Activated CD4-positive, CD25-positive, alpha-beta regulatory T cell treated with anti-CD3 and anti-CD28 coated beads, Interleukin-2, amount 50 U/mL, for 72 hours (primary cell): ENCODE measurements around the gene DMD.
"Not testable (repeated sequence)": the region's sequence is repeated elsewhere in the genome, so short reads cannot be mapped to it uniquely, and the experiment has no call there.

Experiments
- DNase-seq: peaks from one replicate; pipeline ENCODE4 v3.0.0; 2021

Gene DMD

DNA sequence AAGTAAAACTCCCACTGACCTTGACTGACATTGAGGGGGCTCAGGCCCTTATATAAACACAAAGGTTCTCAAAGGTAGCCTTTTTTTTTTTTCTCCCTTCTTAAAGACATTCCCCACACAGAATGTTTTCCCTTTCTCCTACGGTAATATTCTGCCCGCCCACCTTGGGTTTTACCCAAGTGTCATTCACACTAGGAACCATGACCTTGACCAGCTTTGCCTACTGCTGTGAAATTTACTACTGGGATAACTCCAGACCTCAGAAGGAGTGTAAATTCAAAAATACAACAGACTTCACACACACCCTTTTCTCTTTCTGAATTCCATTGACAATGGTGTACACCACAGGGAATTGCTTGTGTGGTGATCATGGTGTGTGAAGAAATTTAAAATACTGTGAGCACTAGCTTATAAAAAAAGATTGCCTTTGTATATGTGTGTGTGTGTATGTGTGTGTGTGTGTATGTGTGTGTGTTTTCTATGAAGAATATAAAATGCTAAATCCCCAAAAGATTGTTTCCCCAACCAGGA is 1550.0 kb downstream of the DMD start:
- DNase-seq, result no peak

DNA sequence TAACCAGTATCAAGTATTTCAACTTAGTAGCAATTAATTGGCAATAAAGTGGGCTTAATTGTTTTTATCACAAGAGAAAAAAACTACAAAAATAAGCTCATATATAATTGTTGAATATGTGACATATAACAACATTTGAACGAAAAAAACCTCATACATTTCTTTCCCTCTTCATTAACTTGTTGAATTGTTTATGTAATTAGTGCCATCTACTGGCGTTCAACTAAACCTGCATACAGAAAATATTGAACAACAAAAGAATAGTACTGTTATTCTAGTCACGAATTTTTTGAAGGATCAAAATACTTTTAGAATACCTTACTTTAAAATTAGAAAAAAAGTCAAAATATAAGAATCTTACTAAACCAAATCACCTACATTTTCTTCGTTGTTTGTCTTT is 1553.0 kb downstream of the DMD start:
- DNase-seq, result no peak

DNA sequence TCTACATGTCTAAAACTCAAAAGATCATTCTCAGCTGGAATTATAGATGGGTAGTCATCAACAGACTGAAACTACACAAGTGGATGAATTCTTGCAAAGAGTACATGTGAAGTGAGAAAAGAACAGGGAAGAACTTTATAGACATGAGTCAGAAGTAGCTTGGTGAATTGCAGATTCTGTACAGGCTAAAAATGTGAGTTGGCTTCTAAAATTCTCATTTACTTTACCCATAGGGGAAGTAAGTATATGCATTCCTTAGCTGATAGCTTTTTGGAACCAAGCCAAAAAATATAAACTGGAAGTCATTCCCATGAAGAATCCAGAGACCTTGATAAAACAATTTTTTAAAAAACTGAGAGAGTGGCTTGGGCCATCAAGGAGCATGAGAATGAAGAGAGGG is 1555.3 kb downstream of the DMD start:
- no peak for DNase-seq

DNA sequence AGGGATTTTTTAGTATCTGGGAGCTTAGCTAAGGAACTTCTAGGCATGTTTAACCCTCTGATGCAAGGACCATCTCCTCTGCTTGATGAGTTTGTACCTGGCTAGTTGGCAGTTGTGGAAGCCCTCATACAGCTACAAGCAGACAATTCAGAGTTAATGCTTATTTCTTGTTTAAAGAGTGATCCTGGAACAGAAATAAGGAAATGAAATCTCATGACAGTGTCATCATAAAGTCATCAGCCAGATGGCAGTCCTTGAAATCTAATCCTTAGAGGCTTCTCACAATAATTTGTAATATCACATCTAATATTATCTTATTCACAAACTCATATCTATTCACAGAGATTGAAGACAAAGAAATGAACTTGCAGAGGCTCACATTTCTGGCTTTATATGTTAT is 1557.9 kb downstream of the DMD start:
- DNase-seq, result no peak

DNA sequence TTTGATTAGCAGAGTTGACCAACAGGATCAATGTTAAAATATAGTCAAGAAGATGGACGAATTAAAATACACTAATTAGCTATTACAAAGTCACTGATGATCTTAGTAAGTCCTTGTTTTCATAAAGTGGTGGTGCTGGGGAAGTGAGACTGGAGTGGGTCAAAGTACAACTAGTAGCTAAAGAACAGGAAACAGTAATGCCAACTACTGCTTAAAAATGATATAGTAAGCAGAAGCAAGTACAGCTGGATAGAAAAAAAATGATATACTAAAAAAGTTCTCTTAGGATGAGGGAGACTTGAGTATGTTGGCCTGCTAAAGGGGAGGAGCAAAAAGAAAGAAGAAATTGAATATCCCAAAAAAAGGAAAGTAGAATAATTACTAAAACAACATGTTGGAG is 1558.7 kb downstream of the DMD start:
- no peak for DNase-seq

DNA sequence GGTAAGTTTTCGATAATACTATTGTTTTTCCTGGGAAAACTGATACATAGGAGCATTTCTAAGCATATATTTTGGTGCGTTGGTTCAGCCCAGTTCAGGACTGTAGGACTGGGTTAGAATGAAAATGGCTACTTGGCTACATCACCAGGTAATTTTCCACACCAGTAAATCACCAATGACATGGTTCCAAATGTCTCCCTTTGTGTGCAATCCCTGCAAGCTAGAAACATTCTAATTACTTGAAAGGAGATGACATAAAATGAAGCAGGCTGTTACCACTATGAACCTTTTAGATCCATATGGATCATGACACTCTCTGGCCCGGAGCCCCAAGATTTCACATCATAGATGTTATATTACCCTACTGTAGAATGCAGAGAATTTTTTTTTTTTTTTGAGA is 1562.1 kb downstream of the DMD start:
- no peak for DNase-seq

DNA sequence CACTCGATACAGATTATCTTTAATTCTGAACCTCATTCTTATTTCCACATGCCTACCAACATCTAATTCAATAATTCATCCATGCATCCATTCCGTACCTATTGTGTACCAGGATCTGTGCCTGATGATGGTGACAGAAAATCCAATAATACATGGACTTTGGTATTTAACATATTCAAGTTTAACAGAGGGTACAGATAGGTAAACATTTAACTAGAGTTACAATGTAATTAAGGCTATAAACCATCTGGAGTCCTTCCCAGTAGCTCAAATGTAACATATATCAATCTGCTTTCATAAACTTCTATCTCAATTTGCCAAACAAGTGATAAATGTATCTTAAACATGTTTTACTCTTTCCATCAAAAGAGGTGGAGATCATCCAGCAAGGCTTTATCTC is 1578.0 kb downstream of the DMD start:
- DNase-seq, result no peak

DNA sequence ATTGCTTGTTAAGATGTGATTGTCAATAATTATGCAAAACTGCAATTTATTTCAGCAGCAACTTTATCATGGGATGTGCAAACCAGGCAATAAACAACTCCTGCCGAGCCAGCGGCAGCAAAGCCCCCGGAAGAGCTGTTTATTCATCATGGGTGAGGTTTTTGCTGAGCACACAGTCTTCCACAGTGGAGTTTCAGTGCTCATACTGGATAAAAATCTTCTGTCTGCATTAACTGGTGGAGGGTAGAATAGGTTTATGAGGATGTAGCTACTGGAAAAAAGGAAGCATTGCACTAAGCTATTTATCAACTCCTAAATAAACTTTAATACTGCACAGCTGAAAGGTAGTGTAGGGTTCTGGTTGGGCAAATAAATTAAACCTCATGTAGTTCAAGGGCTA is 1582.2 kb downstream of the DMD start:
- DNase-seq, result no peak

DNA sequence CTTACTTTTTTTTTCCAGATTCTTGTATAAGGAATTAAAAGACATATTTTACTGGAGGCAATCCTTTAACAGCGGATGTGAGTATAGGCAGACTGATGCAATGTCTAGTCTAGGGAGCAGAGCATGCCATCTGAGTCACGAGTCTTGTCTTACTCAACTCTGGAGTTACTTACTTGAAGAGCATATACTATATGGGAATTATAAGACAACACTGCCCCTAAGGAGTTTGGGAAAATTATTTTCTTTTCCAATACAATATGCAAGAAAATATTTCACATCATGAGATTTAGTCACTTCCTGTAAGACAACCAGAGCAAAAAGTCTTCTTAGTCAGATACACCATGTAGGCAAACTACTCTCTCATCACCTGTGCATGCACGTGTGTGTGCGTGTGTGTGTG is 1602.2 kb downstream of the DMD start:
- no peak for DNase-seq

DNA sequence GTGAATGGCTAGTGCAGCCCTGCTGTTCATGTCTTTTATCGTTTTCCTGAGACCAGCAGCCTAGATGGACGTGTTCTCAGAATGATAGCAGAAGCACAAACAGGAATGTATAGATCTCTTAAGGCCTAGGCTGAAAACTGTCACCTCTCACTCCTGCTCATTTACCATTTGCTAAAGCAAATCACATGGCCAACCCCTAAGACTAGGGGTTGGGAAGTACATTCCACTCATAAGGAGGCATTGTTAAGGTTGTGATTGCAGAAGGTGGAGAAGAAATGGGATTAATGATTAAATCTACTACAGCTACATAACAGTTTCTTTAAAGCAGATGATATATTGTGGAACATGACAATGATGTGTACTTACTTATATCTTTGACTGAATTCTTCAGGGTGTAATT is 1602.7 kb downstream of the DMD start:
- no peak for DNase-seq

DNA sequence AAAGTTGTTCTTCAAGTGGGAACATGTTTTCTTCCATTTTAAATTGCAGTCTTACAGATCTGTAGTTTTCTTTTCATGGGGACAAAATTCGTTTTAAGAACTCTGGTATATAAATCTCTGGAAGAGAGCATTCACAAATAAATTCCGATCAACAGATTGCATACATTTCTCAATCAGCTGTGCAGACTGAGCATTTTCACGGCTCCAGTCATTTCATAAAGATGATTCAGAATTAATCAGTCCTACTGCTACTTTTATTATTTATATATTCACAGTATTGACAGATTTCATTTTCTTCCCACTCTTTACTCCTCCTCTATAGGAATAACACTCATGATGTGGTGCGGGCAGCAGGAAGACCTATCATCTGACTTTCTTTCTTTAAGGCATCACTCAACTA is 1604.6 kb downstream of the DMD start:
- DNase-seq, result no peak

DNA sequence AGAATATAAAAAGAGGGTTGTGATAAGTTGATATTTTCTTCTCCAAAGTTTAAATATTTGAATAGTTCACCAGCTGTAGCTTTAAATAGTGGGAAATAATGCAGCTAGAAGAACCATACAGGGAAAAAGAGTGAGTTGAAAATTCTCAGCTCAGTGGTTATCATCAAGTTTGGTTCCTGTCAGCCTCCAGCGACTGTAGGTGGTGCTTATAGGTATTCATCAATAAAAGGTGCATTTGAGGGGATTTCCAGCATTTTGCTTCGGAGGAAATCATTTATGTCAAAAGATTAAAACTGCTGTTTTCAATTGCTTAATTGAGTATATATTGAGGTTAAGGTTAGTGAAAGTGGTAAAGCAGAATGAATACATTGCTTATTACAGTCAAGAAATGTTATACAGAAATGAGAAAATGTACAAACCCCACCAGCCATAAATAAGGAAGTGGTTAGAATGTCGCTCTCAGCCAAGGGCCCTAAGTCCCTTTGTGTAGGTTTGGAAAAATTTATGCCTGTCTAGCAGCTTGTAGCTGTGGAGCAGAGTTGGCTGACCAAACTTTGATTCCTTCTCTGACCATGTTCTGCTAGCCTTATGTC is 1606.6 kb downstream of the DMD start:
- no peak for DNase-seq

DNA sequence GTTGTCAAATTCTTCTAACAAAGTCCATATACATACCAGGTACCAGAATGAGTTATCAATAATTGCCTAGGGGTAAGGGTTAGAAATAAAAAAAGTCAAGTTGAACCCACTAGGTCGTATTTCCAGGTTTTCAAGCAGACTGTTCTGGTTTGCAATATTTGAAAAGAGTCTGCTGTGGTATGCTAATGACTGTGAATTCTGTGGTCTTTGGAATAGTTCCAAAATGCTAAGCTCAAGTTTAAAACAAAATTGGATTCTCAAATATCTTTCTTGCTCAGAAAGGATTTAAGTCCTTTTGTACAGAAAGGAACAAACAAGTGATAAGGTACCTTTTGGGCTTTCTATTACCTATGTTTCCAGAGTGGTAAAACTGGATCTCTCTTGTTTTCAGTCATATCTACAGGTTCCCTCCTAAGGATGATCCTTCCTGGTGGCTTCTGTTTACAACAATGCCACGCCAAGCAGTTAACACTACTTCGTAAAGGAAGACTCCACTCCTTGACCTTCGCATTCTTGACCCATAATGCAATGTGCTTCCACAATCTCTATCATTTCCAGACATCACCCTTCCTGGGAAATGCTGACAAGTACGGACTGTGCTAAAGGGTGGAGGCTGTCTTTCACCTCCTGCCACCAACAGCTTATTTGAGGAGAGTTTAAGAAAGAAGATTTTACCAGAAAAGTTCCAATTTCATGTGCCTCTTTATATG is 1607.8 kb downstream of the DMD start:
- no peak for DNase-seq

DNA sequence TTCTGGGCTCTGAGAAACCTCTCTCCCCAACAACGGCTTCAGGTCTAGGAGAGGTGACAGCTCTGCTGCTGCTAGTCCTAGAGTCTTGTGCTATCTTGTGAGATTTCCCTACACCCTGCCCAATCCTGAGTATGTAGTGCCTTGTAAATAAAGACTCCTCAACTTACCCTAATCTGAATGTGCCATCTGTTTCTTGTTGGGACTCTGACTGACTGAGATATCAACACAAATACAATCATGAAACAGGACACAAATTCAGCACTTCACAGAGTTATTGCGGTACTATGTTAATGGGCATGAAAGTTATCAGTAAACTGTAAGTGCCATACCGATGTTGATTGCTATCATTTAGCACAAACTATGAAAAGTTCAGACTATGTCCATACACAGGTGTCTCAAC is 1610.5 kb downstream of the DMD start:
- no peak for DNase-seq

DNA sequence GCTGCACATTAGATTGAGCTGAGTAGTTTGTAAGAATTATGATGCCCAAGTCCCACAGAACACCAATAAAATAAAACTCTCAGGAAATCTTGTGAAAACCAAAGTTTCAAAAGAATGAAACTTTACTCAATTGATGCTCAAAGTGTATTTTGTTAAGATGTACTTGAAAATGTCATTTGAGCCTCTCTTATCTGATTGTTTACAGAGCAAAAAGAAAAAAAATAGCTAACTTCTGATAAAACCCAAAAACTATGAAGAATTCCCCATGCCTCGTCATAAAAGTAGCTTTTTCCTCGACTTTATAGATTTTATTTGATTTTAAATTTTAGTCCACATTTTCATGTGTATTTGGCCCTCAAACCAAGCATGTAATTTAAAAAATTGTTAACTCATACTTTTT is 1618.0 kb downstream of the DMD start:
- DNase-seq, result no peak

DNA sequence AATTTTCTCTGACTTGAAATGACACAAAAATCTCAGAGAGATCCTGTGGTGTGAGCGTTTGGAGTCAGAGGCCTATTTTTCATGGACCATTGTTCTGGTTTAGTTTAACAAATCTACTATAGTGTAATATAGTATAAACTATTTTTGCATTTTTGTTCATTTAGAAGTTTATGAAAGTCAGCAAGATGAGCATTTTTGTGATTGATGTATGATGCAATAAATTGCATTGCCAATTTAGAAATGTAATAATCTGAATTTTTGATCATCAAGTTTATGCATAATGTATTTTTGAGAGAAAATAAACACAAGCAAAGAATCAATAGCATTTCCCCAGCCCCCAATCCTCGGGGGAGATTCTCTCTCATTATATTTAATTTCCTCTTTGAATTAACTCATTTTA is 1620.0 kb downstream of the DMD start:
- no peak for DNase-seq

DNA sequence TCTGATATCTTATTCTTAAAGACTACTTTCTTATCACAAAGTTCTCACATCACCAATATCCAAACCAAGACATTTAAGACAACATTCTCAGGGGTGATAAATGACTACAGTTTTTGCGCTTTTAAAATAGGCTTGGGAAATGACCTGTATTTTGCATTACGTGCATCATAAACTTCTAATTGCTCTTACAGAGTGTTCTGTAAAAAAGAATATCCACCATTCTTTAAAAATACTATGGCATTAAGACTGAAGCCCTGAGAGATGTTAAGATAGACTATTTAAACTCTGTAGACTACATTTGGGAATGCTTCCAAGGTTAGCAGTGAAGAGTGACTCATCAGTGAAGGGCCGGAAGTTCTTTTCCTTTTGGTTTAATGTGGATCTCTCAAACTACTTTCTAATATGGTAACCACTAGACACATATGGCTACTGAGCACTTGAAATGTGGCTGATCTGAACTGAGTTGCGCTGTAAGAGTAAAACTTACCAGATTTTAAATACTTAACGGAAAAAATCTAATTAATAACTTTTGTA is 1620.7 kb downstream of the DMD start:
- no peak for DNase-seq

DNA sequence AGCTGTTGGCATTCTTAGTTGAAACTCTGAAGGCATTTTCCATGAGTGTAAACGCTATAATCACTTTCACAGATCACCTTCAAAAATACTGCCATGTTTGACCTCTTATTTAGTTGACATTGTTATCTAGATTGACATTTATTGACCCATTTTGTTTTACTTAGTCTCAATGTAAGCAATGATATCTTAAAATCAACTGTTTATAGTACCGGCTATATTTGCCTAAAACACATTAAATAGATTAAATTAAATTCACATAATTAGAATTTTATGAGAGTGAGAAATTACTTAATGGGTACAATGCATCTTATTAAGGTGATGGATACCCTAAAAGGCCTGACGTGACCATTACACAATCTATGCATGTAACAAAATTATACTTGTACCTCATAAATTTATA is 1621.8 kb downstream of the DMD start:
- no peak for DNase-seq

DNA sequence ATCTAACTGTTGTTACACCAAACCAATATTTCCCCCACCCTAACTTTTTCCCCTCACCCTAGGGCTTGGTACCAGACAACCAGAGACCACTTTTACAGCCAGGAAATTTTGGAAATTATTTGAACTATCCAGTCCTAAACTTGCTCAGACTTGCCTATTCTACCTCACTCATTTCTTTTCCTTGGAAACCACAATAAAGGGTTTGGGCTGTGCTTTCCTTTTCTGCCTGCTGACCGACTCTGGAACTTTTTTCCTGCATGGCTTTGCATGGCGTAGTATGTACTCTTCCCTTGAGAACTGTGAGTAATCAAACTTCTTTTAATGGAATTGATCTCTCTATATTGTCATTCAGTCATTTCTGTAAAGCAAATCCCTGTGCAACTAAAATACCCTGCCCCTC is 1623.0 kb downstream of the DMD start:
- no peak for DNase-seq

DNA sequence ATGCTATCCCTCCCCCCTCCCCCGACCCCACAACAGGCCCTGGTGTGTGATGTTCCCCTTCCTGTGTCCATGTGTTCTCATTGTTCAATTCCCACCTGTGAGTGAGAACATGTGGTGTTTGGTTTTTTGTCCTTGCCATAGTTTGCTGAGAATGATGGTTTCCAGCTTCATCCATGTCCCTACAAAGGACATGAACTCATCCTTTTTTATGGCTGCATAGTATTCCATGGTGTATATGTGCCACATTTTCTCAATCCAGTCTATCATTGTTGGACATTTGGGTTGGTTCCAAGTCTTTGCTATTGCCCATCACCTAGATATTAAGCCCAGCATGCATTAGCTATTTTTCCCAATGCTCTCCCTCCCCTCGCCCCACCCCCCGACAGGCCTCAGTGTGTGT is 1627.5 kb downstream of the DMD start:
- DNase-seq, result not testable (repeated sequence)

DNA sequence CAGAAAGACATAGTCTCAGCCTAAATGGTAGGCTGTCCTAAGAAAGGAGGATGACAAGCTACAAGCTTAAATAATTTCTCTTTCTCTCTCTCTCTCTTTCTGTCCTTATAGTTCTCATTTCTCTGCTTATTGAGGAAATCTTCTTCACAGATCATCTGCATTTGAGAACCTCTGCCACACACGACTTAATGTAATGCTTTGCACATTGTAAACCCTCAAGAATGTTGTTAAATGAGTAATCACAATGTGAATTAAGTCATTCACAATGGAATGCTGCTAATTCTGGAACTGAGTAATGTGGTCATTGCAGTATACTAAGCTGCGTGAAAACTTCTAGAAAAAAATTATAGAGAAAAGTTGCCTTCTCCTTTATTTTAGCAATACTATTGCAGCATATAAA is 1630.6 kb downstream of the DMD start:
- no peak for DNase-seq

DNA sequence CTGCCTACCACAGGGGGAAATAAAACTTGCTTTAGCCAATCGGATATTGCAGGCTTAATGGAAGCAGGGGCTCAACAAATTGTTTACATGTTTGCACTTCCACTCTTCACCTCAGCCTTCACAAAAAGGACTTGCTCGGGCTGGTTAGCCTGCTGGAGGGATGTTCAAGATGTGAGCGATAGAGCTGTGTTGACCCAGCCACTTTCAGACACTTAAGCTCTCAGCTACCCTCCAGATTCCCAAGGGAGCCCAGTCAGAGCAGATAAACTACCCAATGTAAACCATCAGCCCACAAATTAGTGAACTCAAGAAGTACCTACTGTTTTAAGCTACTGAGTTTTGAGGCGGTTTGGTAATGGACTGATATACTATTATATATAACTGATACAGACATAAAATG is 1631.1 kb downstream of the DMD start:
- no peak for DNase-seq

DNA sequence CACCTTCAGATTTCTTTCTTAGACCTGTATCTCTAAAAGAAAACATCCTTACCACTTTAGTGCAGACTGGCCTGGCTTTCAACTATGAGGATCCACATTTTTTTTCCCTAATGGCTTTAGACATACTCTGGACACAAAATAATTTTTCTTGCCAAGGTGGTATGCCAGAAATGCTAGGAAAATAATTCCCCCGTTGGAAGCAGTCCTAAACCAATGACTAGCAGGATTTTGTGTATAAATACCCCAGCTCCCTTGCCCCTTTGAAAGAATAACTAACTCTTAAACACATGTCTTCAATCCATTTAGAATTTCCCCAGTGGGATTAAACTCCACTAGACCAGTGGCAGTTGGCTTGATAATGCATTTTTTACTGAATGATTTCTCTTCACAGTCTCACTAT is 1639.0 kb downstream of the DMD start:
- DNase-seq, result no peak

DNA sequence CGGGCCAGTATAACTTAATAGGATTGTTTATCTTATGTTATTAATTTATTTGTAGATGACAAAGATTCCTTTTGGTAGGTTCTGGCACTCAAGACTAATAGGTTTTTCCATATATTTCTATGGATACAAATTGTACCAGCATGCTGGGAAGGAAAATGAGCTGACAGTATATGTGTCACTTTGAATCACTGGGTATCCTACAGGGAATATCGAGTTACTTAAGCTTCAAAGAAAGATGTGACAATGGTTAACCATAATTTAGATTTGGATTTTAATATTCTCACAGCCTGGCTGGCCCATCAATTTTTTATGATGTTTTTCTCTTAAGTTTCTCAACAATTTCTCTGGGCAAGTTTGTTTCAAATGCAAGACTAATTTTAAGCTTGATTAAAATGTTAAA is 1640.7 kb downstream of the DMD start:
- DNase-seq, result no peak

DNA sequence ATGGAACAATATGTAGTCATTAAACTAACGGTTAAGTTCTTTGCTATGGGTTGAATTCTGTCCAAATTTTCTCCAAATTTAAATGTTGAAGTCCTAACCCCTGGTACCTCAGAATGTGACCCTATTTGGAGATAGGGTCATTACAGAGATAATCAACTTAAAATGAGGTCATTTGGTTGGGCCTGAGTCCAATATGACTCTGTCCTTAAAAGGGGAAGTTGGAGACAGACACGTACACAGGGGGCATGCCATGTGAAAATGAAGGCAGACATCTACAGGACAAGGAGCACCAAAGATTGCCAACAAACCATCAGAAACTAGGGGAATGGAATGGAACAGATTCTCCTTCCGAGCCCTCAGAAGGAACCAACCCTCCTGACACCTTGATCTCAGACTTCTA is 1647.6 kb downstream of the DMD start:
- DNase-seq, result no peak
